ENCODE data around the gene GRB2. TPM values are rescaled to one million over a fixed set of nuclear protein-coding genes. Genes with fewer than 3 reads are reported as not detected.
A peak's percentile ranks its signal among the peaks of the same experiment; 100 is the strongest.

GRB2 gene
- total RNA-seq, 4 donors from 2014 or later, result 51.5 to 127 (median 78.1) TPM

DNA sequence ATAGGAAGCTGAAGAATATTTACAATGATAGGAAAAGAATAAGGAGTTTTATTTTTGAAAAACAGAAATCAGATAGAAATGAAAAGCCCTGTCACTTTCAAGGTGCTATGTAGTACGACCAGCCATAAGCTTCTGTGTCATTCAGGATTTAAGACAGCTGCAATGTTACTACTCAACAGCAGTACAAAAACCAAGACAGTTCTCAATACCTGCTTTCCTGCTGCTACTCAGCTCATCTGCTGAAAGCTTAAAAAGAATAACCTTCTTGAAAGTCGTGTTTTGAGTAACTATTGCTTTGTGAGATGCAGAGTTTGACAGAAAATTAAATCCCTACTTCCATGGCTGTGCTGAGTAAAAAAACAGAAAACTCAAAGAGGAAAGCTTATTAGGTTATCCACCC is 8.7 kb downstream of the GRB2 start:
- Histone ChIP-seq H3K27me3 (no peaks in the 10 kb centered on the region), H3K4me1 (peaks cover 6 to 11% of the 10 kb centered on the region in 2 donors), H3K4me3 (no peak overlapping the region), H3K36me3 (no peaks in the 10 kb centered on the region), H3K9me3 (no peaks in the 10 kb centered on the region), H3K27ac (no peak overlapping the region)
- DNase-seq, result no peak
- intact Hi-C loops (cut with DNase I; ENCODE audit: low total_unique reads), result no loop called here
- TF ChIP-seq CTCF (IDR thresholded peaks at IDR 0.05), result no peak
- no peak for TF ChIP-seq POLR2A (IDR thresholded peaks at IDR 0.05)

GRCh38 chr17:75396025-75396424 is 9.5 kb downstream of the GRB2 start:
- H3K36me3 ChIP-seq, result no peaks in the 10 kb centered on the region
- H3K27me3 ChIP-seq, result no peaks in the 10 kb centered on the region
- intact Hi-C loops (cut with DNase I; ENCODE audit: low total_unique reads), result no loop called here
- DNase-seq, result no peak
- no peaks in the 10 kb centered on the region for H3K9me3 ChIP-seq
- peaks cover 6% of the 10 kb centered on the region in 2 donors for H3K4me1 ChIP-seq
- H3K4me3 ChIP-seq, result no peak overlapping the region
- H3K27ac ChIP-seq, result no peak overlapping the region
- TF ChIP-seq POLR2A (IDR thresholded peaks at IDR 0.05), result no peak
- TF ChIP-seq CTCF (IDR thresholded peaks at IDR 0.05), result no peak

DNA sequence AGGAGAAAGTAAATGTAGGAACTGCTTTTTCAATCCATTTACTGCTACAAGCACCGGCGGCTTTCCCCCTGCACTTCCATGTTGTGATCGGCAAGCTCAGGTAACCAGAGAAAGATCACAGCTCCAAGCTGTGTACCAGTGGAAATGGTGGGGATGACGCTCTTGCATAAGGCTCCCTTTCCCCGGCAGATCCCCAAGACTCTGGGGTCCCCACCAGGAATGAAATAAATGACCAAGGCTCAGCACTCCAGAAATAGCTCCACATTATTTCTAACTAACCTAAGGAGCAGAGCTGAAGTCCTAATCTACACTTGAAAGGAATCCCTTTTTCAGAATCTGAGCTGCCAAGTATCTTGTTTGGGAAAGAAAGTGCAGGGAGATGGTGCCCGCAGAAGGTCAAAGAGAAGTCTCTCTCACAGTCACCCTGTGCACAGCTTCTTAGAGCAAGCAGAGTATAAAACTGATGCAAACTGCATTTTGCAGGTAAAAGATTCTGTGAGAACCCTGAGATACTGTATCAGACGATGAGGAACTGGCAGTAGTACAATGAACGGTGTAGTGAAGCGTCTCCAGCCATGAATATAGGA is 11.1 kb downstream of the GRB2 start:
- peak overlapping the region; percentile 54 to 86 for H3K27ac ChIP-seq
- DNase-seq, result no peak
- no peaks in the 10 kb centered on the region for H3K27me3 ChIP-seq
- no peaks in the 10 kb centered on the region for H3K36me3 ChIP-seq
- H3K4me3 ChIP-seq, result peak overlapping the region; percentile 45 to 64
- TF ChIP-seq POLR2A (IDR thresholded peaks at IDR 0.05), result no peak
- TF ChIP-seq CTCF (IDR thresholded peaks at IDR 0.05), result no peak
- intact Hi-C loops (cut with DNase I; ENCODE audit: low total_unique reads), result no loop called here
- H3K4me1 ChIP-seq, result peaks cover 6 to 10% of the 10 kb centered on the region in 2 donors
- H3K9me3 ChIP-seq, result no peaks in the 10 kb centered on the region

GRCh38 chr17:75393523-75394331 is 11.8 kb downstream of the GRB2 start:
- peaks cover 6 to 10% of the 10 kb centered on the region in 2 donors for H3K4me1 ChIP-seq
- TF ChIP-seq CTCF (IDR thresholded peaks at IDR 0.05), result peak in 3 of 4 experiments; percentile 7 to 45 (median 21)
- peak in 1 of 2 donors; percentile 32 for TF ChIP-seq POLR2A (IDR thresholded peaks at IDR 0.05)

GRCh38 chr17:75392559-75392958 is 12.9 kb downstream of the GRB2 start:
- Histone ChIP-seq H3K4me3 (no peak overlapping the region), H3K27me3 (no peaks in the 10 kb centered on the region), H3K9me3 (no peaks in the 10 kb centered on the region), H3K27ac (peak overlapping the region in 1 of 2 donors; percentile 86), H3K36me3 (no peaks in the 10 kb centered on the region), H3K4me1 (peaks cover 6 to 10% of the 10 kb centered on the region in 2 donors)
- TF ChIP-seq POLR2A (IDR thresholded peaks at IDR 0.05) (no peak), CTCF (IDR thresholded peaks at IDR 0.05) (no peak)
- intact Hi-C loops (cut with DNase I; ENCODE audit: low total_unique reads), result no loop called here
- DNase-seq, result no peak

More at GRCh38 chr17:75393523-75394331, 11.8 kb downstream of the GRB2 start:
- peak overlapping the region; percentile 45 to 64 for H3K4me3 ChIP-seq
- DNase-seq, result peak; percentile 97
- H3K9me3 ChIP-seq, result no peaks in the 10 kb centered on the region
- H3K27ac ChIP-seq, result peak overlapping the region; percentile 80 to 86
- intact Hi-C loops (cut with DNase I; ENCODE audit: low total_unique reads), result no loop called here
- no peaks in the 10 kb centered on the region for H3K27me3 ChIP-seq
- no peaks in the 10 kb centered on the region for H3K36me3 ChIP-seq
